ENCODE measurements around the gene CDYL2.
A peak's percentile ranks its signal among the peaks of the same experiment; 100 is the strongest.

The CDYL2 gene

DNA sequence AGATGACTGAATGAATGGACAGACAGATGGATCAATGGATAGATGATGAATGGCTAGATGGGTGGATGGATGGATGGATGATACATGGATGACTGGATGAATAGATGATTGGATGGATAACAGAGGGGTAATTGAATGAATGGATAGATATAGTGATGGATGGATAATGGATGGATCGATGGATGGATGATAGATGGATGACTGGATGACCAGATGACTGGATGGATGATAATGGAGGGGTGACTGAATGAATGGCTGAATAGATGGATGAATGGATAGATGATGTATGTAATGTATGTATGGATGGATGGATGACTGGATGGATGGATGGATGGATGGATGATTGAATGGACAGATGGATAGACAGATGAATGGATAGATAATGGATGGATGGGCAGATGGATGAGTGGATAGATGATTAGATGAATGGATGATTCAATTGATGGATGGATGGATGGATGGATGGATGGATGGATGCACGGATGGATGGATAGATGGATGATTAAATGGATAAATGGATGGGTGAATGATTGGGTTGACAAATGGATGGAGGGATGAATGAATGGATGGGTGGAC is 87.7 kb downstream of the CDYL2 start:
- no peak for DNase-seq
- intact Hi-C loops (cut with DNase I), result no loop called here

- no peak for DNase-seq
- intact Hi-C loops (cut with DNase I), result no loop called here
Observed at GRCh38 chr16:80711406-80711805, 93.0 kb downstream of the CDYL2 start.

DNA sequence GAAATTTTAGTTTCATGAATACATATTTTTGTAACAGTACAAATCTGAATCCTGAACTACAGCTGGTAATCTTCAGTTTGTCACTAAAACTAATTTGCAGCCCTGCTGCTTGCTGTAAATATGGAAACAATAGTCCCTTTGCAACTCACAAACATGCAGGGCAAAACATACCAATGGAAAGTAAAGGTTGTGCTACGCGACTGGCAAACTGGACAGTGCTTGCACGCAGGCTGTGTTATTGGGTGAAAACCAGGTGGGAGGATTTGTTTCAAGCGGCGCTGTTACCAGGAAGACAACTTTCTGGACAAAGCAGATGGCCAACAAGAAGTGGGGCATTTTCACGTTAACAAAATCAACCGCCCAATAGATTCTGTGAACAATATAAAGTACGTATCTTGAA is 93.5 kb downstream of the CDYL2 start:
- no peak for DNase-seq
- intact Hi-C loops (cut with DNase I), result no loop called here

GRCh38 chr16:80708823-80709222 is 95.6 kb downstream of the CDYL2 start:
- intact Hi-C loops (cut with DNase I), result no loop called here

DNA sequence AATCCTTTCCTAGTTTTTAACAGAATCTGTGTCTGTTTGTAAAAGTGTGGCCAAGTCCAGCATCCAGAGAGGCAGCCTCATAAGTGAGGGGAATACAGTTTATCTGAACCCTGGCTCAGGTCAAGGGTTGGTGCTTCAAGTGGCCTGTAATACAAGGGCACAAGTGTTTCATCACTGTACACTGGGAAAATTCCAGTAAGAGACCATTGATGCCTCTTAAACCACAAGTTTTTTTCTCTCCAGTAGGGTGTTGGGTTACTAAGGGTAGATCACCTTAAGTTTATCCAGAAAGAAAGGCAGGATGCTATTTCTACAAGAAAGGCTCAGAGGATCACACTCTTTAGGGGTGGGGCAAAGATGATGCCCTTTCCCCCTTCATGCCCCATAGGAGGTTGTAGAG is 96.7 kb downstream of the CDYL2 start:
- DNase-seq, result no peak
- intact Hi-C loops (cut with DNase I), result no loop called here

More at GRCh38 chr16:80708823-80709222, 95.6 kb downstream of the CDYL2 start:
- DNase-seq, result no peak

GRCh38 chr16:80705596-80705995 is 98.8 kb downstream of the CDYL2 start:
- DNase-seq, result no peak
- intact Hi-C loops (cut with DNase I), result no loop called here

- intact Hi-C loops (cut with DNase I), result no loop called here
- no peak for DNase-seq
Observed at GRCh38 chr16:80704751-80705505, 99.5 kb downstream of the CDYL2 start.

DNA sequence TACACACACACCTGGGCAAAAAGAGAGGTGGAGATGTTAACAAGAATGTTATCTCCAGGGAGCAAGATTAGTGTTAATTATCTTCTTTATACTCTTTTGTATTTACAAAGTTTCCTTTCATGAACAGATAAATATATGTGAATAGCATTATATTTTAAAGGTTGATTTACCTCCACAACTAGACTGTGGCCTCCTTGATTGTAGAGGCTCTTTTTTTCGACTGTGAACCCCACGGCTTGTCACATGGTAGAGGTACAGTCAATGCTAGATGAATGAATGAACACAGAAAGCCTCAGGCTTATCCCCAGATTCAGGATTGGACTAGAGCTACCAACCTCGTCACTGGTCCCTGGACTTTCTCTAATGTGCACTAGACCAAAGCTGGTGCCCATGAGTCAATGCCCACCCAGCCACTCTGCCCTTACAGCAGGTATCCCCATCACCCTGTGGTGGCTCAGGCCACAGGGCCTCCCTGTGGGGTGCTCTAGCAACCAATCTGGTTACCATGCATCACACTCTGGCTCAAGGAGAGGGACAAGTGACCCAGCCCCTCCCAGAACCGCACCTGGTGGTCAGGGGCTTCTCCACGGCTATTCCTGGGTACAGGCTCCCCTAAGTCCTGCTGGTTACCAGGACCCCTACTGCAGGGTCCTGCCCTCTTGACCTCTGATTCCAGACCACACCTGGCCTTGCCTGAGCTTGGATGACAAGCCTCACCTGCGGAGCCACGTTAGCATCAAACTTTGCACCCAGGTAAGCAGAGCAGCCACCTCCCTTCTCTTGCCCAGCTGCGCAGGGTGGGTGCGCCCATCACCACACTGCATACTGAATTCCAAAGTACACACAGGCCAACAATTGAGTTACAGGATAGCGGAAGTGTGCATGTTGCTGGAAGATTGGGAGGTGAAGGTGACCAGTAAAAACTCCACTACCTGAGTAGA is 101.0 kb downstream of the CDYL2 start:
- no peak for DNase-seq
- intact Hi-C loops (cut with DNase I), result no loop called here

GRCh38 chr16:80702696-80703095 is 101.7 kb downstream of the CDYL2 start:
- intact Hi-C loops (cut with DNase I), result no loop called here
- DNase-seq, result no peak

GRCh38 chr16:80700558-80700957 is 103.8 kb downstream of the CDYL2 start:
- DNase-seq, result no peak

GRCh38 chr16:80695020-80695419 is 109.4 kb downstream of the CDYL2 start:
- DNase-seq, result no peak
- intact Hi-C loops (cut with DNase I), result no loop called here

More at GRCh38 chr16:80700558-80700957, 103.8 kb downstream of the CDYL2 start:
- intact Hi-C loops (cut with DNase I), result no loop called here

GRCh38 chr16:80693553-80693952 is 110.8 kb downstream of the CDYL2 start:
- no peak for DNase-seq
- intact Hi-C loops (cut with DNase I), result no loop called here

GRCh38 chr16:80692270-80692669 is 112.1 kb downstream of the CDYL2 start:
- intact Hi-C loops (cut with DNase I), result no loop called here

GRCh38 chr16:80691111-80691741 is 113.2 kb downstream of the CDYL2 start:
- DNase-seq, result no peak
- intact Hi-C loops (cut with DNase I), result no loop called here

More at GRCh38 chr16:80692270-80692669, 112.1 kb downstream of the CDYL2 start:
- DNase-seq, result no peak

GRCh38 chr16:80689487-80689886 is 114.9 kb downstream of the CDYL2 start:
- intact Hi-C loops (cut with DNase I), result no loop called here

DNA sequence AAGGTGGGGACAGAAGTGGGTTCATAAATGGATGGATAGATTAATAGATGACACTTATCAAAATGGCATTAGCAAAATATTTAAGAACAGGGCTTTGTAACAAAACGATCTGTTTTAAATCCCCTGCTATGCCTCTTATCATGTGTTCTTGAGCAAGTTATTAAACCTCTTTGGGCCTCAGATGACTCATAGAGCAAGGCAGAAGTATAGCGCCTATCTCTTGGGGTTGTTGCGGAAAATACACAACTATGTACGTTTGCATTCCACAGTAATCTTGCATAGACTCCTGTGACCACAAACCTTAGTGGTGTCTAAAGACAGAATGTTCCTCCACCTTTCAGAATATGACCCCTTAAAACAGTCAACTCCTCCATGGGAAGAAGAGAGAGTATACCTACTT is 116.8 kb downstream of the CDYL2 start:
- DNase-seq, result no peak
- intact Hi-C loops (cut with DNase I), result no loop called here

More at GRCh38 chr16:80689487-80689886, 114.9 kb downstream of the CDYL2 start:
- no peak for DNase-seq

DNA sequence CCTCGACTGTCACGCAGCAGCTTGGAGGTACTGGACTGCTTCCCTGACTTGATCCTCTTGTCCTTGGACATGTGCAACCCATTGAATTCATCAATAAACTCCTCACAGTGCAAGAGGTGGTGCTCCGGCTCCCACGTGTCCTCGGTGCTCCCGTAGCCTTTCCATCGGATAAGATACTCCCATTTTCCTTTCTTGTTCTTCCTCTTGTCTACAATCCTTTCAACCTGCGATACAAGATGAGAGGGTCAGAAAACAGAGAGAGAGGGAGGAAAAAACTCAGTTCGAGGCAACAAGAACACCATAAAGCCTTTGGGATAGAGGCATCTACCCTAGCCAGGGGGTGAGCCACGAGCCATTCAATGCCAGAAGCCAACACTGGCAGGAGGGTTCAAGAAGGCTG is 119.5 kb downstream of the CDYL2 start:
- DNase-seq, result no peak
- intact Hi-C loops (cut with DNase I), result no loop called here

- intact Hi-C loops (cut with DNase I), result no loop called here
Observed at GRCh38 chr16:80684136-80684765, 120.1 kb downstream of the CDYL2 start.

DNA sequence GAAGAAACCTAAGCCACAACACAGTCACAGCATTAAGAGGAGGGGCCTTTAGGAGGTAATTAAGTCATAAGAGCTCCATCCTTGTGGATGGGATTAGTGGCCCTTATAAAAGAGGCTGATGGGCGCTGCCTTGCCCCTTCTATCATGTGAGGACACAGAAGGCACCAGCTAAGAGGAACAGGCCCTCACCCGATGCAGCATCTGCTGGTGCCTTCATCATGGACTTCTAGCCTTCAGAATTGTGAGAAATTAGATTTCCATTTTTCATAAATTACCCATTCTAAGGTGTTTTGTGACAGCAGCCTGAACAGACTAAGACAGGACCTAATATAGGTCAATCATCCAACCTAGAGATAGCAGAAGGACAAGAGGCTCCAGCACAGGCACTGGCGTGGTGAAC is 120.8 kb downstream of the CDYL2 start:
- DNase-seq, result no peak
- intact Hi-C loops (cut with DNase I), result no loop called here

More at GRCh38 chr16:80684136-80684765, 120.1 kb downstream of the CDYL2 start:
- no peak for DNase-seq

DNA sequence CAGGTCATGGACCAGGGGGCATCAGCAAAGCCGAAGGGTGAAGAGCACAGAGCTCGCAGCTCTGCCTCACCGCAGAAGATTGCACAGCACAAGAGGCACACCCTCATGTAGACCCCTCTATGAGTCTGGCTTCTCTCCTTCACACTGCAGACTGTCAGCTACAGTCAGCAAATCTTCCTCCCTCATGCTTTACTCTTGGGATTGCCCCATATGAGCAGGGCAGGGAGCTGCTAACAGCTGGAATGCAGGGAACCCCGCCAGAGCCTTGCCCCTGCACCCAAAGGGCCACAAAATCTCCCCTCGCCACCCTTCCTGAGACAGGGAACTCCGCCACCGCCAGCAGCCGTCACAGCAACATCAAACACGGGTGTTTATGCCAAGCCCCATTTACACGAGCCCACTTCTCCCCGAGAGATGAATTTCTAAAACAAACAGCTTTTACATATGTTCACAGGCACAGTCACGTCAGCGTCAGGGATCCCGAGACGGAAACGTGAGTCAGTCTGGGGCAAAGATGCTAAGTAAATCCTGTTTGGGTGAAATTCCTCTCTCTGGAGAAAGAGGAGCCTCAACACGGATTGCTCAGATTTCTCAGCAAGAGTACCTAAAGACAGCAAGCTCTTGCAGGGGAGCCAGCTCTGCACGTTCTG is 121.9 kb downstream of the CDYL2 start:
- peak in 8 of 10 donors; percentile 12 to 91 (median 52) for DNase-seq
- intact Hi-C loops (cut with DNase I), result no loop called here
